GM19238 (cell line): ENCODE data around the gene PRICKLE2.

Experiments used
- DNase-seq: peaks from one replicate; pipeline ENCODE4 v3.0.0; 2011; ENCODE audit warnings: low spot score; ENCODE audit not compliant: insufficient read length

The PRICKLE2 gene

GRCh38 chr3:64220161-64220914, 4.9 kb downstream of the PRICKLE2 start:
- no peak for DNase-seq

- no peak for DNase-seq
Observed at GRCh38 chr3:64218746-64219145, 6.5 kb downstream of the PRICKLE2 start.

- DNase-seq = no peak
Observed at GRCh38 chr3:64218329-64218728, 6.9 kb downstream of the PRICKLE2 start.

GRCh38 chr3:64216274-64217147, 8.8 kb downstream of the PRICKLE2 start:
- DNase-seq = no peak

- no peak for DNase-seq
Observed at GRCh38 chr3:64215559-64215958, 9.7 kb downstream of the PRICKLE2 start.

- DNase-seq = no peak
Observed at GRCh38 chr3:64215103-64215502, 10.2 kb downstream of the PRICKLE2 start.

GRCh38 chr3:64214381-64215018, 10.8 kb downstream of the PRICKLE2 start:
- no peak for DNase-seq

- DNase-seq = no peak
Observed at GRCh38 chr3:64213962-64214379, 11.3 kb downstream of the PRICKLE2 start.

GRCh38 chr3:64213224-64213878, 11.9 kb downstream of the PRICKLE2 start:
- DNase-seq = no peak

GRCh38 chr3:64209866-64210621, 15.2 kb downstream of the PRICKLE2 start:
- no peak for DNase-seq

GRCh38 chr3:64207289-64208080, 17.8 kb downstream of the PRICKLE2 start:
- DNase-seq = no peak

- DNase-seq = no peak
Observed at GRCh38 chr3:64203969-64204908, 21.0 kb downstream of the PRICKLE2 start.

- DNase-seq = no peak
Observed at GRCh38 chr3:64203216-64203615, 22.1 kb downstream of the PRICKLE2 start.

- DNase-seq = no peak
Observed at GRCh38 chr3:64199932-64200331, 25.3 kb downstream of the PRICKLE2 start.

GRCh38 chr3:64196236-64196929, 28.9 kb downstream of the PRICKLE2 start:
- no peak for DNase-seq

GRCh38 chr3:64195789-64196188, 29.5 kb downstream of the PRICKLE2 start:
- DNase-seq = no peak

GRCh38 chr3:64191822-64192221, 33.4 kb downstream of the PRICKLE2 start:
- no peak for DNase-seq
